ENCODE results near the gene GPR153.

GPR153 gene

GRCh38 chr1:6248161-6248776 lies 12.6 kb downstream of the GPR153 start:
- DNase-seq (ENCODE audit: low spot score): peak; percentile 50

GRCh38 chr1:6247651-6248050 lies 13.2 kb downstream of the GPR153 start:
- peak; percentile 49 for DNase-seq (ENCODE audit: low spot score)

GRCh38 chr1:6246497-6247467 lies 14.1 kb downstream of the GPR153 start:
- peak; percentile 97 for DNase-seq (ENCODE audit: low spot score)

GRCh38 chr1:6245869-6246496 lies 14.9 kb downstream of the GPR153 start:
- DNase-seq (ENCODE audit: low spot score): peak; percentile 96

- DNase-seq (ENCODE audit: low spot score): peak; percentile 94
These were observed 15.6 kb downstream of the GPR153 start for GRCh38 chr1:6245086-6245868.

- DNase-seq (ENCODE audit: low spot score): peak; percentile 74
These were observed 16.4 kb downstream of the GPR153 start for GRCh38 chr1:6244401-6245049.

GRCh38 chr1:6243993-6244392 lies 16.9 kb downstream of the GPR153 start, which contains the start of gene HES3:
Gene HES3, plus strand, starts transcription at chr1:6244179. Its CDS starts 187 bp downstream, at chr1:6244366.
- peak; percentile 76 for DNase-seq (ENCODE audit: low spot score)

GRCh38 chr1:6243053-6243834 lies 17.7 kb downstream of the GPR153 start:
- DNase-seq (ENCODE audit: low spot score): peak; percentile 66

GRCh38 chr1:6241887-6242740 lies 18.8 kb downstream of the GPR153 start:
- DNase-seq (ENCODE audit: low spot score): peak; percentile 87

GRCh38 chr1:6241107-6241886 lies 19.6 kb downstream of the GPR153 start:
- DNase-seq (ENCODE audit: low spot score): no peak

- peak; percentile 67 for DNase-seq (ENCODE audit: low spot score)
These were observed 20.7 kb downstream of the GPR153 start for GRCh38 chr1:6239950-6240768.

- DNase-seq (ENCODE audit: low spot score): no peak
These were observed 21.6 kb downstream of the GPR153 start for GRCh38 chr1:6239213-6239752.

GRCh38 chr1:6237093-6237492 lies 23.8 kb downstream of the GPR153 start:
- no peak for DNase-seq (ENCODE audit: low spot score)

GRCh38 chr1:6235296-6235677 lies 25.6 kb downstream of the GPR153 start:
- no peak for DNase-seq (ENCODE audit: low spot score)

- no peak for DNase-seq (ENCODE audit: low spot score)
These were observed 26.2 kb downstream of the GPR153 start for GRCh38 chr1:6234502-6235295.

GRCh38 chr1:6233376-6233775 lies 27.5 kb downstream of the GPR153 start:
- no peak for DNase-seq (ENCODE audit: low spot score)

- no peak for DNase-seq (ENCODE audit: low spot score)
These were observed 35.2 kb downstream of the GPR153 start for GRCh38 chr1:6225651-6226050.
